H1 (cell line): ENCODE measurements around the gene OR5H1. TPM values are rescaled to one million over a fixed set of nuclear protein-coding genes. Genes with fewer than 3 reads are reported as not detected.

Source experiments
- ATF3 ChIP-seq: IDR thresholded peaks from 2 replicates; pipeline ENCODE4 v1.6.1; 2011; ENCODE audit warnings: low read depth, mild to moderate bottlenecking, low read length; ENCODE audit not compliant: insufficient read depth
- CTCF ChIP-seq, 3 experiments: IDR thresholded peaks; 1 replicate in 2 of 3; 2 replicates in 1 of 3; pipeline versions ENCODE4 v1.5.1 to v1.6.1; 2011; ENCODE audit warnings: low read length in 3 of 3, mild to moderate bottlenecking in 3 of 3, inconsistent platforms in 2 of 3, low read depth in 1 of 3, moderate library complexity in 1 of 3; ENCODE audit not compliant: insufficient read depth in 1 of 3; ENCODE audit errors: control extremely low read depth in 1 of 3
- KDM1A ChIP-seq: fragments of 200-600, 300-600 bp; sonication (generic); IDR thresholded peaks from 2 replicates; pipeline ENCODE4 v1.7.1; 2016; ENCODE audit warnings: mild to moderate bottlenecking, low read length, borderline replicate concordance
- TAF1 ChIP-seq: IDR thresholded peaks from 2 replicates; pipeline ENCODE4 v1.6.1; 2011; ENCODE audit warnings: mild to moderate bottlenecking, low read depth, low read length
- TEAD4 ChIP-seq: IDR thresholded peaks from 2 replicates; pipeline ENCODE4 v1.6.1; 2012; ENCODE audit warnings: low read depth, low read length, inconsistent platforms, mixed read lengths
- polyA plus RNA-seq, 7 experiments: library from polyadenylated mRNA; depleted of rRNA in 3 of 7; stranded (reverse) in 5 of 7; unstranded in 2 of 7; fragments of >200 nt in 5 of 7; fragments of 200-250 nt in 2 of 7; gene quantifications; 1 replicate in 5 of 7; 2 replicates in 1 of 7; 4 replicates in 1 of 7; pipeline versions ENCODE4 v1.2.1 to v1.2.3, GENCODE V29; 2011 to 2013; ENCODE audit warnings: missing spikeins in 2 of 7, mixed read lengths in 2 of 7
- total RNA-seq: library from RNA; stranded (reverse); fragmentation: NEBNext Ultra II Directional; extraction: Animal tissue kit (Norgen Biotek cat#: 25700); gene quantifications from 2 replicates; pipeline ENCODE4 v1.2.1, GENCODE V29; 2021

Gene OR5H1
- total and polyA plus RNA-seq, 2 of the 8 experiments (the other 6 are each of a cell fraction or from before 2014, with no cell fraction given) = not detected

- TF ChIP-seq TEAD4 (no peak), KDM1A (no peak), CTCF (IDR thresholded peaks at IDR 0.05; ENCODE audit: control extremely low read depth in 1 of 3, insufficient read depth in 1 of 3, low read depth in 1 of 3, low read length in 3 of 3) (no peak), ATF3 (no peak), TAF1 (no peak)
Observed at GRCh38 chr3:98109807-98110549, 20.5 kb upstream of the OR5H1 start (continued).
